Uterus (tissue), 4 donors: ENCODE measurements around the gene KCNIP3. TPM values are rescaled to one million over a fixed set of nuclear protein-coding genes. Genes with fewer than 3 reads are reported as not detected.
"Not testable (repeated sequence)": the region's sequence is repeated elsewhere in the genome, so short reads cannot be mapped to it uniquely, and the experiment has no call there.

Source experiments
- DNase-seq, 2 donors: peaks; one replicate each; pipeline ENCODE4 v3.0.0-alpha.2; 2019 to 2020
- H3K27ac ChIP-seq, 2 donors: fragments of 200-600 bp; sonication (generic); 1 replicate in 1 of 2; 2 replicates in 1 of 2; pipeline ENCODE4 v1.5.1; 2016 to 2018
- H3K27me3 ChIP-seq, 2 donors: fragments of 200-600 bp; sonication (generic); one replicate each; pipeline ENCODE4 v1.5.1; 2018 to 2019; ENCODE audit warnings: control low read depth in 1 of 2
- H3K36me3 ChIP-seq, 2 donors: fragments of 200-600 bp; sonication (generic); one replicate each; pipeline ENCODE4 v1.5.1; 2019; ENCODE audit warnings: control low read depth in 1 of 2
- H3K4me1 ChIP-seq, 2 donors: fragments of 200-600 bp; sonication (generic); one replicate each; pipeline ENCODE4 v1.5.1; 2018 to 2019; ENCODE audit warnings: control low read depth in 1 of 2
- H3K4me3 ChIP-seq, 2 donors: fragments of 200-600 bp; sonication (generic); 1 replicate in 1 of 2; 2 replicates in 1 of 2; pipeline ENCODE4 v1.5.1; 2018 to 2019; ENCODE audit warnings: mild to moderate bottlenecking in 1 of 2
- H3K9me3 ChIP-seq, 2 donors: fragments of 200-600 bp; sonication (generic); one replicate each; pipeline ENCODE4 v1.5.1; 2019; ENCODE audit warnings: control low read depth in 1 of 2
- CTCF ChIP-seq, 4 experiments: fragments of 200-600 bp in 2 of 4; fragments of 450-650 bp in 2 of 4; sonication (generic) in 2 of 4; IDR thresholded peaks; one replicate each; pipeline ENCODE4 v1.5.1; 2016 to 2019; ENCODE audit warnings: antibody characterized with exemption in 4 of 4, mild to moderate bottlenecking in 2 of 4, moderate library complexity in 1 of 4
- POLR2A ChIP-seq, 2 donors: fragments of 450-650 bp; IDR thresholded peaks; one replicate each; pipeline ENCODE4 v1.6.1; 2016; ENCODE audit warnings: antibody characterized with exemption in 2 of 2, mild to moderate bottlenecking in 1 of 2, moderate library complexity in 1 of 2
- intact Hi-C: fragments of 100-400 bp; cut with DNase I; formaldehyde crosslinking; loops from one replicate; pipeline ENCODE4 v1.15.1; 2023; ENCODE audit warnings: low total_unique reads
- total RNA-seq, 4 donors: library from RNA; depleted of rRNA in 3 of 4; stranded (reverse); fragments of >200 nt in 3 of 4; gene quantifications; one replicate each; pipeline versions ENCODE4 v1.1.0 to v1.2.4, GENCODE V29; 2014 to 2023
- donor health status: DM: yes; HTN: yes; CAD: no.

The KCNIP3 gene
- total RNA-seq, 4 donors from 2014 or later, result 1.5 to 18.3 (median 10.8) TPM

- Histone ChIP-seq H3K4me3 (no peak overlapping the region), H3K9me3 (no peaks in the 10 kb centered on the region), H3K27me3 (no peaks in the 10 kb centered on the region), H3K4me1 (peaks cover 0 to 3% of the 10 kb centered on the region in 2 donors), H3K36me3 (no peaks in the 10 kb centered on the region), H3K27ac (no peak overlapping the region)
- DNase-seq, result no peak
- no peak for TF ChIP-seq CTCF (IDR thresholded peaks at IDR 0.05)
- intact Hi-C loops, result no loop called here
Observed at GRCh38 chr2:95399061-95399460, 101.9 kb downstream of the KCNIP3 start.

GRCh38 chr2:95401480-95401879 is 104.3 kb downstream of the KCNIP3 start:
- H3K9me3 ChIP-seq, result no peaks in the 10 kb centered on the region
- no peaks in the 10 kb centered on the region for H3K27me3 ChIP-seq
- intact Hi-C loops, result no loop called here
- TF ChIP-seq POLR2A (IDR thresholded peaks at IDR 0.05), result no peak
- TF ChIP-seq CTCF (IDR thresholded peaks at IDR 0.05), result no peak
- H3K4me1 ChIP-seq, result peaks cover 0 to 3% of the 10 kb centered on the region in 2 donors
- H3K36me3 ChIP-seq, result no peaks in the 10 kb centered on the region
- H3K4me3 ChIP-seq, result peak overlapping the region in 1 of 2 donors; percentile 95
- H3K27ac ChIP-seq, result no peak overlapping the region
- no peak for DNase-seq

- Histone ChIP-seq H3K4me3 (peak overlapping the region; percentile 94 to 95), H3K27ac (peak overlapping the region; percentile 69 to 84)
- H3K9me3 ChIP-seq, H3K36me3 ChIP-seq, H3K27me3 ChIP-seq, H3K4me1 ChIP-seq, DNase-seq, intact Hi-C loops: not testable (repeated sequence)
Observed at GRCh38 chr2:95402004-95402369, 104.8 kb downstream of the KCNIP3 start.

- Histone ChIP-seq H3K4me1 (peaks cover 0 to 3% of the 10 kb centered on the region in 2 donors), H3K27ac (peak within 1 kb of the TSS; percentile 69 to 84), H3K9me3 (no peaks in the 10 kb centered on the region), H3K4me3 (peak within 1 kb of the TSS; percentile 94 to 95), H3K27me3 (no peaks in the 10 kb centered on the region), H3K36me3 (no peaks in the 10 kb centered on the region)
- TF ChIP-seq CTCF (IDR thresholded peaks at IDR 0.05) (peak in 2 of 4 experiments; percentile 4 to 18), POLR2A (IDR thresholded peaks at IDR 0.05) (peak; percentile 27 to 75)
- intact Hi-C loops, result no loop called here
- peak; percentile 95 to 96 for DNase-seq
Observed at GRCh38 chr2:95402370-95403203, 105.4 kb downstream of the KCNIP3 start, which contains the start of gene FAHD2A. Gene FAHD2A (plus strand): TSS chr2:95402708. CDS start chr2:95405559, 2,851 bp downstream.

- DNase-seq, intact Hi-C loops, H3K27me3 ChIP-seq, H3K9me3 ChIP-seq, H3K4me1 ChIP-seq, H3K36me3 ChIP-seq: not testable (repeated sequence)
- TF ChIP-seq CTCF (IDR thresholded peaks at IDR 0.05), result peak in 1 of 4 experiments; percentile 11
- peak overlapping the region; percentile 94 to 95 for H3K4me3 ChIP-seq
- peak overlapping the region; percentile 69 to 84 for H3K27ac ChIP-seq
Observed at GRCh38 chr2:95403204-95403721, 106.1 kb downstream of the KCNIP3 start.

- H3K9me3 ChIP-seq, H3K4me1 ChIP-seq, H3K4me3 ChIP-seq, DNase-seq, H3K27me3 ChIP-seq, intact Hi-C loops, H3K36me3 ChIP-seq, H3K27ac ChIP-seq: not testable (repeated sequence)
Observed at GRCh38 chr2:95403824-95404223, 106.7 kb downstream of the KCNIP3 start.

GRCh38 chr2:95404676-95405075 is 107.5 kb downstream of the KCNIP3 start:
- H3K36me3 ChIP-seq, intact Hi-C loops, H3K27ac ChIP-seq, H3K9me3 ChIP-seq, DNase-seq, H3K4me1 ChIP-seq, H3K4me3 ChIP-seq, H3K27me3 ChIP-seq: not testable (repeated sequence)

GRCh38 chr2:95411239-95411638 is 114.1 kb downstream of the KCNIP3 start:
- H3K36me3 ChIP-seq, H3K9me3 ChIP-seq, DNase-seq, H3K27me3 ChIP-seq, H3K4me1 ChIP-seq, H3K27ac ChIP-seq, H3K4me3 ChIP-seq, intact Hi-C loops: not testable (repeated sequence)
